Measurements from ENCODE around the gene P3H2.
A peak's percentile ranks its signal among the peaks of the same experiment; 100 is the strongest.
"Not testable (repeated sequence)": the region's sequence is repeated elsewhere in the genome, so short reads cannot be mapped to it uniquely, and the experiment has no call there.

The P3H2 gene

DNA sequence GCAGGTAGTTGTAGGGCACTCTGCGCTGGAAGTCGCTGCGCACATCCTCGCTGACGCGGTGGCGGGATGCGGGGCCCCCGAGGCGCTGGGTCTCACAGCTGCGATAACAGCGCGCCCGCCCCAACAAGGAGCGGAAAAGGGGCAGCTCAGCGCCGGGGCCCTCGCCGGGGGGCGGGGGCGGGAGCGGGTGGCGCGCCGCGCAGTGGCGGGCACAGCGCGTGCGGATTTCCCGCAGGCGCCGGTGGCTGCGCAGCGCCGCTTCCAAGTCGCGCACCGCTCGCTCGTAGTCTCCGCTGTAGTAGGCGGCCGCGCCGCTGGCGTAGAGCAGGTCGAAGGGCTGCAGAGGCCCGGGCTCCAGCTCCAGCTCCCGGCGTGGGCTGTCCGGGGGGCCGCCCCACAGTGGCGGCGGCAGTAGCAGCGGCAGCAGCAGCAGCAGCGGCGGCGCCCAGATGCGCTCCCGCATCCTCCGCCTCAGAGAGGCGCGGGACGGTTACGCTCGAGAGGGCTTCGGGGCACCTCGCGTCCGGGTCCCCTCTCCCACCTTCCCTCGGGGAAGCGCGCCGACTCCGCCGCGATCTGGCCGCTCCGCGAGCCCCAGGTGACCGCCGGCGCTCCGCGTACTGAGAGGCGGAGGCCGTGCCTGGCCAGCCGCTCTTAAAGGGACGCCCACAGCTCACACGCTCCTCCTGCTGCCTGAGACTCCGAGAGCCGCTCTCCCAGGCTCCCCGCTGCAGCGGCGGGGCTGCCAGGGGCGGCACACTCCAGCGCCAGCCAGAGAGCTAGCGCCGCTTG is at the start of gene P3H2:
Gene P3H2 (minus strand): TSS at position 629 of the 792 bp plus-strand sequence. CDS start 166 bp downstream, at position 463.
- peak; percentile 93 for DNase-seq

- DNase-seq = no peak
Observed at GRCh38 chr3:190169877-190170276, 49.2 kb upstream of the P3H2 start.

- no peak for DNase-seq
Observed at GRCh38 chr3:190169243-190169642, 48.5 kb upstream of the P3H2 start.

- DNase-seq = no peak
Observed at GRCh38 chr3:190167936-190168680, 47.4 kb upstream of the P3H2 start.

DNA sequence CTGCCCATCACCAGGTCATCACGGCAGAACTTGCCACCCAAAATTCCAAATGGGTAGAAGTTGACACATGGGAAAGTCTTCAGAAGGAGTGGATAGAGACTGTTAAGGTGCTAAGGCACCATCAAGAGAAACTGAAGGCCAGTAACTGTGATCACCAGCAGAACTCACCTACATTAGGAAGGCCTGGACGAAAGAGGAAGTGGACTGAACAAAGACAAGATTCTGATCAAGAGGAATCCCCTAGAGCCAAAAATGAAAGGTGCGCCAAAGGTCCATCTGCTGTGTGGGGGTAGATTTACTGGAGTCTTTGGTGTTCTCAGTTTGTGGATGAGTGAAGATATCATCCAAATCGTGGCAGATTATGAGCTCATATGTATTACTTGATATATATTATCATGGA is 46.3 kb upstream of the P3H2 start:
- DNase-seq = no peak

- DNase-seq = no peak
Observed at GRCh38 chr3:190165253-190165652, 44.6 kb upstream of the P3H2 start.

DNA sequence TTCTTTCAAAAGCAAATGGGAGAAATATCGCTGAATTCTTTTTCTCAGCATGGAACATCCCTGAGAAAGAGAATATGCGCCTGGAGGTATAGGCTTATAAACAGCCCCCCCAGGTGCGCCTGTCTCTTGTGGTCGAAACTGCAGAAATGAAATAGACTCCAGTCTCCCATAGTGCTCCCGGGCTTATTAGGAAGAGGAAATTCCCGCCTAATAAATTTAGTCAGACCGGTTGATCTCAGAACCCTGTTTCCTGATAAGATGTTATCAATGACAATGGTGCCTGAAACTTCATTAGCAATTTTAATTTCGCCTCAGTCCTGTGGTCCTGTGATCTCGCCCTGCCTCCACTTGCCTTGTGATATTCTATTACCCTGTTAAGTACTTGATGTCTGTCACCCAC is 41.3 kb upstream of the P3H2 start:
- not testable (repeated sequence) for DNase-seq

GRCh38 chr3:190159902-190160435 is 39.3 kb upstream of the P3H2 start:
- no peak for DNase-seq

- no peak for DNase-seq
Observed at GRCh38 chr3:190158261-190158660, 37.6 kb upstream of the P3H2 start.

DNA sequence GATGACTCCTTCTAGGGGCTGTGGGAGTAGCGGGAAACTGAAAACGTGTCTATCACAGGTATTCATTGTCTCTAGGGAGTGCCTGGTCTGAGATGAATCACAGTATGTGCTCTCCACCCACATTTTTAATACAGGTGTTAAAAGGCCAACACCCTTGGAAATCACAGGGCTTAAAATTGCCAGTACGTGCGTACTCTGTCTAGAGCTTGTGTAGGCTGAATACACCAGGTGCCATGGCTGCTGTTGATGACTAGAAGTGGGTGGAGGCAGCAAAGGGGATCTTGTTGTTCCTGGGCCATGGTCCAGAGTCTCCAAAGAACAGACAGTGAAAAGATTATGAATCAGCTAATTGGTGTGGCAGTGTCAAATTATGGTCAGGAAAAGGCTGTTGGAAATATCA is 35.1 kb upstream of the P3H2 start:
- DNase-seq = peak; percentile 23

DNA sequence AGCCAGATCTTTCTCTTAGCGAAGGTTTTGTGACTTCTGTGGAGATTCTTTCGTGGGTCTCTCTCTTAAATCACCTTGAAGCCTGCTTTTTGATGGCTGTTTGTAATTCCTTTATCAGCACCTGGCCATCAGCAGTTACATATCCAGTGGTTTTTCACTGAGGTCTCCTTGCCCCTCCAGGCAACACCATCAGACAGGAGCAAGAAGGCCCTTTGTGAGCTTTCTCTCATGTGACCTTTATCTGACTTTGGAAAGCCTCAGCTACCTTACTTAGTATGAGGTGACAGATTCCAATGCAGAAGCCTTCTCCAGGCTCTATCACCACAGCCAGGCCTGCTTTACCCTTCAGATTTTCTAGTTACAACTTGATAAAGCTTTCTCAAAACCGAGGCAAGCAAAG is 30.0 kb upstream of the P3H2 start:
- DNase-seq = no peak

DNA sequence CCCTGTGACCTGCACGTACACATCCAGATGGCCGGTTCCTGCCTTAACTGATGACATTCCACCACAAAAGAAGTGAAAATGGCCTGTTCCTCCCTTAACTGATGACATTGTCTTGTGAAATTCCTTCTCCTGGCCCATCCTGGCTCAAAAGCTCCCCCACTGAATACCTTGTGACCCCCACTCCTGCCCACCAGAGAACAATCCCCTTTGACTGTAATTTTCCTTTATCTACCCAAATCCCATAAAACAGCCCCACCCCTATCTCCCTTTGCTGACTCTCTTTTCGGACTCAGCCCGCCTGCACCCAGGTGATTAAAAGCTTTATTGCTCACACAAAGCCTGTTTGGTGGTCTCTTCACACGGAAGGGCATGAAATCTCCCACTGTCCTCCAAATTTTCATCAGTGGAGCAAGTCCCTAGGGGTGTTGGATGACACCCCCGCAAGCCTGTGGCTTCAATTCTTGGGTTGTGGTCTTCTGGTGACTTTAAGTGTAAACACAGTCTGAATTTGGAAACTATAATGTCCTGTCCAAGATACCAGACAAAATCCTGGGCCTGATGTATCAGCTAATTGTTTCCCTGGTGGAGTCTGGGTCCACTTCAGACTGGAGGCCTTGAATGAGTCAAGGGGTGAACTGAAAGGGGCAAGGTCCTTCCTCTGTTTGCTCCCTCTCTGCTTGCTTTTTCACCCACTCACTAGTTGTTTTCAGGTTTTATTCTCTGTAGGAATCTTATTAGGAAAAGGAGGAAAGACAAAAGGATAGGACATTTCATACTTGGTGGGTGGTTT is 29.3 kb upstream of the P3H2 start:
- DNase-seq = not testable (repeated sequence)

GRCh38 chr3:190144793-190145192 is 24.1 kb upstream of the P3H2 start:
- DNase-seq = not testable (repeated sequence)

DNA sequence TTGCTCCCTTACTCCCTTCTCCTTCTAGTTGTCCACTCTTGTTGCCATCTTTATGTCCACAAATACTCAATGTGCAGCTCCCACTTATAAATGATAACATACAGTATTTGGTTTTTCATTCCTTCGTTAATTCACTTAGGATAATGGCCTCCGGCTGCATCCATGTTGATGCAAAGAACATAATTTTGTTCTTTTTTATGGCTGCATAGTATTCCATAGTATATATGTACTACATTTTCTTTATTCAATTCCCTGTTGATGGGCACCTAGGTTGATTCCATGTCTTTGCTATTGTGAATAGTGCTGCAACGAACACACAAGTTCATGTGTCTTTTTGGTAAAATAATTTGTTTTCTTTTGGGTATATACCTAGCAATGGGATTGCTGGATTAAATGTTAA is 21.3 kb upstream of the P3H2 start:
- no peak for DNase-seq

GRCh38 chr3:190139365-190139764 is 18.7 kb upstream of the P3H2 start:
- DNase-seq = no peak

DNA sequence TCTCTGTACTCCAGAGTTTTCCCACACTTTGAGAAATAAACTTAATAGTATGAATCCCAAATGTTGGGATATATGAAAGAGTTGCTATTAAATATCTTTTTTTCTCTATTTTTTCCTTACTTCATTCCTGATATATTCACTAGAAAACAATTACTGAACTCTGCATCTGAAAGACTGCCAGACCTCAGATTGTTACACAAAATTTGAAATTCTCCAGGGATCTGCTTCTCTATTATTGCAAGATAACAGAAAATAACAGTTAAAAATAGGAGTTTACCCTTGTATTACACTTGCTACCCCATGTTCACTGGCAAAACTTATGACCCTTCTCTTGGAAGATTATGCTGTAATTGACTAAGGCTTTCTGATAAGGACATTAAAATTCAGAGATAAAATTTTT is 11.7 kb upstream of the P3H2 start:
- peak; percentile 25 for DNase-seq

GRCh38 chr3:190131329-190131728 is 10.6 kb upstream of the P3H2 start:
- DNase-seq = peak; percentile 68

- peak; percentile 31 for DNase-seq
Observed at GRCh38 chr3:190130696-190131095, 10.0 kb upstream of the P3H2 start.

DNA sequence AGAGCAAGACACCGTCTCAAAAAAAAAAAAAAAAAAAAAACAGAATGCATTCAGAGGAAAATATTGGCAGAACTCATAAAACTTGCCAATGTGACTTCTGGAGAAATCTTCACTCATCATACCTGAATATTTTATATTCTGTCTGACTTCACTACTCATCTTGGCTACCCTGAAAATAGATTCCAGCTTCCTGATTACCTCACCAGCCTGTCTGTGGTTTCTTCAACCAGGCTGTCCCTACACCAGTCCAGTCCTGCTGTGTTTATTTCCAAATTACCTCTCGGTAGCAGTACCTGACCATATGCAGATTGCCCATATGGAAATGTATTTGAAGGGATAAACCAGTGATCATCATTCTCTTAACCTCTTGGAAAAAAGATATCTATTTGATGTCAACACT is 9.3 kb upstream of the P3H2 start:
- DNase-seq = no peak

- no peak for DNase-seq
Observed at GRCh38 chr3:190127797-190128196, 7.1 kb upstream of the P3H2 start.

DNA sequence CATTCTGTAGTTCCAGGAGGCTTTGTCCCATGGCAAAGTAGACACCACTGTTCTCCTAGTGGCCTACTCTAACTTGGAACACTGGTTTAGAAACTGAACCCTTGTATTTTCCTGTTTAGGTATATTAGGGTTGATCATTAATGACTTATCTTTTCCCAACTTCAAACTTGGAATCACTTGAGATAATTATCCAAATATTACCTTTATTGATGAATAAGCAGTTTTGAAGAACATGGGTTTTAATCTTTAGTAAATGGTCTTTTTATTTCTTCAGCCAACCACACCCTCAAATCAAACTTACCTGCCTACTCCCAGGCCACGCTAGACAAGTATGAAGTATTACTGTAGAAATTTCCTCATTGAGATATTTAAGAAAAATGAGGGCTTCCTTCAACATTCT is 6.5 kb upstream of the P3H2 start:
- DNase-seq = no peak

GRCh38 chr3:190125436-190126068 is 4.9 kb upstream of the P3H2 start:
- no peak for DNase-seq

- DNase-seq = no peak
Observed at GRCh38 chr3:190124067-190124466, 3.4 kb upstream of the P3H2 start.

All from fibroblast of skin of right quadriceps (primary cell).